HG03196 (cell line): ENCODE data around the gene SV2C.
"Not testable (repeated sequence)": the region's sequence is repeated elsewhere in the genome, so short reads cannot be mapped to it uniquely, and the experiment has no call there.

Source experiments
- ATAC-seq: cut with Tn5 transposase; IDR thresholded peaks from one replicate; pipeline ENCODE4 v1.9.1; 2021; ENCODE audit not compliant: unreplicated experiment

SV2C gene

GRCh38 chr5:76197726-76198125 lies 114.5 kb downstream of the SV2C start:
- no peak for ATAC-seq

- ATAC-seq, result no peak
Measured at GRCh38 chr5:76199336-76200318, 116.4 kb downstream of the SV2C start.

DNA sequence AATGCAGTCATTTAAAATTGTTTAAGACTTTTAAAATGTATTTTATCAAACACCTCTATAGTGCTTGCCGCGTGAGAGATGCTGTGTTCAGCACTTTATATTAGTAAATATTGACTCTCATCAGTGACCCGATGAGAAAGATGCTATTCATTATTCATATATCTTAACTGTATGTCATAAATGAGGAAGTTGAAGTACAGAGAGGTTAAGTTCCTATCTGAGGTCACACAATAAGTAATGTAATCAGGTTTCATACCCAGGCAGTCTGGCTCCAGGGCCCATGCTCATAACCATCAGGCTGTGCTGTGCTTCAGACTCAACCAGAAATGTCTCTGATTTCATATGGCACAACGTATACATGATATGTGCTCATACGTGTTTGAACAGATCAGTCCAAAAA lies 119.0 kb downstream of the SV2C start:
- no peak for ATAC-seq

- no peak for ATAC-seq
Measured at GRCh38 chr5:76204191-76204590, 121.0 kb downstream of the SV2C start.

DNA sequence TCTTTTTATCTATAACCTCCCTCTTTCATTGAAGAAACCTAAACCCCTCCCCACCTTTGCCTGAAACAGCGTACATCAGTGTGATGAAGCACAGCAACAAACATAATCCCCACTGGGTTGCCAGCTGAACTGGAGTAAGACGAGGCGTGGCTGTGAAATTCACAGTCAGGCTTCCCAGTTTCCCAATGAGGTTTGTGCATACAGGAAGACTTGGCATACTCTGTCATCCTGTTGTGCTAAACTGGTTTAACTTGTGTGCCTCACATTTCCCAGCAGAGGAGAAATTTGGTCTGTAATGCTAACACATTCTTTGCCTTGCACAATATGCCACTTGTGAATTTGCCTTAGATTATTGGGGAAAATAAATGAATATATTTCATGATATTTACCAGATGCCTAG lies 121.5 kb downstream of the SV2C start:
- ATAC-seq, result no peak

DNA sequence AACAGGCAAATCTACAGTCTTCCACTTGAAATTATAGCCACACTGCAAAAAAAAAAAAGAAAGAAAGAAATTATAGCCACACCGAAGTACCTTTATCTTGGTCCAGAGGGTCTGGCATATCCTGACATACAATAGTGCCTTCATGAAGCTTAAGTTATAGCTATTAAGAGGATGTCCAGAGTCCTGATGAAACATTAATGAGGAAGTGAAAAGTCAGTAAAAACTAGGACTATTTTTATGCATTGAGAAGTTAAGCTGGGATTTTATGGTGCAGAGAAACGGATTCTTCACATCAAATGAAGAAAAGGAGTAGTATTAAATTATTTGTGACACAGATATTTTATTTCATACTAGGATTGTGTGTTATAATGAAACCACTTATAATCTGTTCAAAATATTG lies 123.9 kb downstream of the SV2C start:
- no peak for ATAC-seq

GRCh38 chr5:76209297-76209696 lies 126.1 kb downstream of the SV2C start:
- no peak for ATAC-seq

DNA sequence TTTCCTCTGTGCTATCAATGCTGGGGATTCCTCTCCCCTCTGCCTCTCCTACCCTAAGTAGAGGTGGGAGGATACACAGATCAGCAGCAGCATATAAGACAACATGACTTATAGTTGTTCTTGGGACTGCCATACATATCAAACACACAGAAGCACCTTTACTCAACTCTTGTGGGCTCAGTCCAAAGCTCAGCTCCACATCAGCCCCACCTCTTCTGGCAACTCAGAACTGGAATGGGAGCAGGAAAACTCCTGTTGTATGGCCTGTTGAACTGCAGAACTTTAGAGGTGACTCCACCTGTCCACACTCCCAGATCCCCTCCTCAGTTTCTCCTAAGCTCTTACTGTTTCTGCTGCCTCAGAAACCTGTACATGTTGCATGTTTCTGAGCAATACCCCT lies 127.8 kb downstream of the SV2C start:
- no peak for ATAC-seq

DNA sequence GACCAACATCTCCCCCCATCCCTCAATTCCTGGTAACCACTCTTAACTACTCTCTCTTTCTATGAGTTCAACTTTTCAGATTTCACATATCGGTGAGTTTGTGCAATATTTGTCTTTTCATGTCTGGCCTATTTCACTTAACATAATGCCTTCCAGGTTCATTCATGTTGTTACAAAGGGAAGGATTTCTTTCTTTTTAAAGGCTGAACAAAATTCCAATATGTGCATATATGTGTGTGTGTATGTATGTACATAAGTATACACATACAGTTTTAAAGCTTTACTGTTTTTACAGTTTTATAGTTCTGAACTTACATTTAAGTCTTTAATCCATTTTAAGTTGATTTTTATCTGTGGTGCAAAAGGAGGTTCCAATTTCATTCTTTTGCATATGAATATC lies 130.7 kb downstream of the SV2C start:
- no peak for ATAC-seq

GRCh38 chr5:76216748-76217147 lies 133.6 kb downstream of the SV2C start:
- ATAC-seq, result no peak

- no peak for ATAC-seq
Measured at GRCh38 chr5:76219636-76220035, 136.5 kb downstream of the SV2C start.

GRCh38 chr5:76221311-76221710 lies 138.1 kb downstream of the SV2C start:
- ATAC-seq, result no peak

DNA sequence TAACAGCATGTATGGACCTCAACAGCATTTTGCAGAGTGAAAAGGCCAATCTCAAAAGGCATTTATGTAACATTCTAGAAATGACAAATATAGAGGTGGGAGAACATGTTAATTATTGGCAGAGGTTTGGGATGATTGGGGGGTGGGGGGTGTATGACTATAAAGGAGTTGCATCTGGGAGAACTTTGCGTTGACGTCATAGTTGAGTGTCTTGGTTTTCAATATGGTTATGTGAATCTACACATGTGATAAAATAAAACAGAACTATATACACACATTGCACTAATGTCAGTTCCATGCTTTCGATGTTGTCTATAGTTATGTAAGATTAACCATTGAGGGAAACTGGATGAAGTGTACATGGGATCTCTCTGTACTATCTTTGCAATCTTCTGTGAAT lies 139.1 kb downstream of the SV2C start:
- ATAC-seq, result no peak

DNA sequence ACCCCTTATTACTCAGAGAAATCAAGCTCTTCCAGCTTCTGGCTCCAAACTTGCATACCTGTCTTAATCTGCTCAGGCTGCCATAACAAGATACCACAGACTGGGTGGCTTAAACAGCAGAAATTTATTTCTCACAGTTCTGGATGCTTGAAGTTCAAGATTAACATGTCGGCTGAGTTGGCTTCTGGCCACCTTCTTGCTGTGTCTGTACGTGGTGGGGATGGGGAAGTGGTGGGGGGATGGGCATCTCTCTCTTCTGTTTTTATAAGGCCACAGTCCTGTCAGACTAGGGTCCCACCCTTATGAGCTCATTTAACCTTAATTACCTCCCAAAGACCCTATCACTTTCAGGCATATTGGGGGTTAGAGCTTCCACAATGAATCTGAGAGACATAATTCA lies 140.5 kb downstream of the SV2C start:
- ATAC-seq, result no peak

DNA sequence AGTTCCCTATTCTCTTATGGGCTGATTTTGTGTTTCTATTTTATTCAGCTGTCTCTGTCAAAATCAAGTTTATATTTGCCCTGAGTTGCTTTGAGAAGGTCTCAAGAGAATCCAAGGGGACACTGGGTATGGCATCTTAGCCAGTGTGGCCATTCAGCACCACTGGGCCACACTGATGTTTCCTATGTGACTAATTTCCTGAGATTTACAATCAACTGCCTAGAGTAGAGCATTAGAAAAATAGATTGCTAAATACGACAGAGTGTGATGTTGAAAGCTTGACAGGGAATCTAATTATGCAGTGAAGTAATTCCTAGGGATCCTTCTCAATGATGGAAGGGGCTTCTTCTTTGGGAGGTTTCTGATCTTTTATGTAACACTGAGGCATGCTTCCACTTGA lies 141.7 kb downstream of the SV2C start:
- no peak for ATAC-seq

- ATAC-seq, result no peak
Measured at GRCh38 chr5:76225336-76225735, 142.2 kb downstream of the SV2C start.

DNA sequence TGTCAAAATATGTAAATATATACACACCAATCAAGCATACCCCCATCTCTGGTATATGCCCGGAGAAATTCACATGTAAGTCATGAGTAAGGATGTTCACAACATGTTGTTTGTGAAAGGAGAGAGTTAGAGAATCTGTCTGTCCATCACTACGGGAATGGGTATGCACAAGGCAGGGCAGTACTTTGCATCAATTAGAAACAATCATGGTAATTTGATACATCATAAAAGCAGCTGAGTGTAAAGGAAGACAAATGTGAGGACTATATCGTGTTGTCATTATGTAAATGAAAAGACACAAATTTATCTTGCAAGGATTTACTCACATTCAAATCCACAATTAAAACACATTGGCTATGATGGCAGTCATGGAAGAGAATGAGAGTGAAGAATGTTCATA lies 146.7 kb downstream of the SV2C start:
- no peak for ATAC-seq

DNA sequence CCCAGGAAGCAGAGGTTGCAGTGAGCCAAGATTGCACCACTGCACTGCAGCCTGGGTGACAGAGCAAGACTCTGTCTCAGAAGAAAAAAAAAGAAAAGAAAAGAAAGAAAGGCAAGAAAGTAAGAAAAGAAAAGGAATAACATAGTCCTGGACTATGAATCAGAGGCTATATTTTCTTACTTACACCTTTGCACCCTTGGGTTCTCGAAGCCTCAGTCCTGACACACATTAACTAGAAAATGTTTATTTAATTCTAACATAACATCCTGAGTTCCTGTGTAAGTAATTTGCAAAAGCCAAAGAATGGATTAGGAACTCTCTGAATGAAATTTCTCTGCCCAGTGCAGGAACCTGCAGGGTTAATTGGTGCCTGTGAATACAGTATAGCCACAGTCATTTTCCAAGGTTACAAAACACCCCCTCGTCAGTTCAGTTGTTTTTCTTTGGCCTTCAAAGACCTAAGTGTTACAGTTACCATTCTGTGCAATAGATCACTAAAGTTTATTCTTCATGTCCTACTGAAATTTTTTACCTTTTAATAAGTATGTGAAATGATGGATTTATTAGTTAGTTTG lies 147.6 kb downstream of the SV2C start:
- no peak for ATAC-seq

- ATAC-seq, result no peak
Measured at GRCh38 chr5:76234665-76235064, 151.5 kb downstream of the SV2C start.

DNA sequence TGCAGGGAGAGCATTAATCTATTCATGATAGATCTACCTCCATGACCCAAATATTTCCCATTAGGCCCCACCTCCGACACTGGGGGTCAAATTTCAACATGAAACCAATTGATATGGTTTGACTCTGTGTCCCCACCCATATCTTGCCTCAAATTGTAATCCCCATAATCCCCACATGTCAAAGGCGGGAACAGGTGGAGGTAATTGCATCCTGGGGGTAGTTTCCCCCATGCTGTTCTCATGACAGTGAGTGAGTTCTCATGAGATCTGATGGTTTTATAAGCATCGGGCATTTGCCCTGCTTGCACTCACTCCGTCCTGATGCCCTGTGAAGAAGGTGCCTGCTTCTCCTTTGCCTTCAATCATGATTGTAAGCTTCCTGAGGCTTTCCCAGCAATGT lies 153.5 kb downstream of the SV2C start:
- no peak for ATAC-seq

- ATAC-seq, result no peak
Measured at GRCh38 chr5:76240336-76240735, 157.2 kb downstream of the SV2C start.

DNA sequence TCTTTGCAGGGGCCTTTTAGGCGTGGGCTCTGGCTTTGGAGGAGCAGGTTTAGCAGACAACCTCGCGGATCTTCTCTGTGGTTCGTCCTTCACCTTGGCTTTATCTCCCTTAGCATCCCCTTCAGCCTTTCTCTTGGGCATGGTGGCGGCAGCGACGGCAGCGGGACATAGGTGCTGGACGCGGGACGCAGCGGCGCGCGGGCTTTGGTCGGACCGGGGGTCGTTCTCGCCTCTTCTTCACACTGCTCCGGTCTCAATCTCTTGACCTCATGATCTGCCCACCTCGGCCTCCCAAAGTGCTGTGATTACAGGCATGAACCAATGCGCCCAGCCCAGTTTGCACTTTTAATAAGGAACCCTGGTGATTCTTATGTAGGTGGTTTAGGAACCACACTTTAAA lies 159.0 kb downstream of the SV2C start:
- ATAC-seq, result not testable (repeated sequence)

- ATAC-seq, result no peak
Measured at GRCh38 chr5:76245590-76245989, 162.4 kb downstream of the SV2C start.
